ENCODE results near the gene ZSCAN23. TPM values are rescaled to one million over a fixed set of nuclear protein-coding genes. Genes with fewer than 3 reads are reported as not detected.

ZSCAN23 gene
- total and polyA plus RNA-seq, 2 donors (not counting 3 experiments of a cell fraction or from before 2014, with no cell fraction given): 0.28 to 1.6 TPM

DNA sequence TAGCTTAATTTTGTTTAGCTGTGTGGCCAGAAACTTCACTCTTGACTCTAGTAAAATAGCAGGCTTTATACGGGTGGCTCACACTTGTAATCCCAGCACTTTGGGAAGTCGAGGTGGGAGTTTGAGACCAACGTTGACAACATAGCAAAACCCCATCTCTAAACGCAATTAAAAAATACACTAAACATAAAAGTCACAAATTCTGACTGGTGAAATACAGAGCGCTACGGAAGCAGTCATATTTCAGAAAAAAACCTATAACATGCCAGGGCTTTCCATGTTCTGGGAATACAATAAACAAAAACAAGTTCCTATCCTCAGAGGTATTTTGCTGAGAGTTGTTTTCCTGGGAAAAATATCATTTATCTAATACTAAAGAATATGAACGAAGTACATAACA, 24.8 kb upstream of the ZSCAN23 start:
- no peaks in the 10 kb centered on the region for H4K20me1 ChIP-seq (replicated peaks; ENCODE audit: control insufficient read depth, extremely low read depth, insufficient read depth, low read length)
- CTCF ChIA-PET: no interaction called here
- H3K4me3 ChIP-seq (replicated peaks in 1 of 3; ENCODE audit: insufficient read depth in 1 of 3, low read depth in 1 of 3, low read length in 3 of 3): no peak overlapping the region
- no peak overlapping the region for H3K27ac ChIP-seq (ENCODE audit: insufficient read depth, low read depth, low read length)
- H3K79me2 ChIP-seq (ENCODE audit: control insufficient read depth, insufficient read depth, low read length): no peaks in the 10 kb centered on the region
- dilution Hi-C loops (cut with MboI; ENCODE audit: extremely low pct_ligation_motif_present, low sequenced_read_pairs) (no loop called here), intact Hi-C loops (cut with micrococcal nuclease) (no loop called here)
- H3K9ac ChIP-seq (replicated peaks; ENCODE audit: extremely low read depth, insufficient read depth, low read length): no peak overlapping the region
- TF ChIP-seq POLR2AphosphoS5 (IDR thresholded peaks at IDR 0.05; ENCODE audit: insufficient read depth, low read depth, low read length): no peak
- no peak for TF ChIP-seq FOS (IDR thresholded peaks at IDR 0.05; ENCODE audit: borderline replicate concordance, insufficient read depth, low read length)
- TF ChIP-seq, protein P1, sequence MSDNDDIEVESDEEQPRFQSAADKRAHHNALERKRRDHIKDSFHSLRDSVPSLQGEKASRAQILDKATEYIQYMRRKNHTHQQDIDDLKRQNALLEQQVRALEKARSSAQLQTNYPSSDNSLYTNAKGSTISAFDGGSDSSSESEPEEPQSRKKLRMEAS (IDR thresholded peaks at IDR 0.05; ENCODE audit: insufficient read depth, insufficient read length): no peak
- TF ChIP-seq POLR2A (IDR thresholded peaks at IDR 0.05; ENCODE audit: low read depth, low read length): no peak
- no peak for TF ChIP-seq JUN (IDR thresholded peaks at IDR 0.05; ENCODE audit: borderline replicate concordance, insufficient read depth, insufficient read length, low read depth)
- BruUV-seq (replicated peaks): no TSS peak
- no peaks in the 10 kb centered on the region for H3K4me1 ChIP-seq (ENCODE audit: control insufficient read depth, extremely low read depth, insufficient read depth, low read length)
- H3K27me3 ChIP-seq (ENCODE audit: control insufficient read depth in 2 of 2, insufficient read depth in 2 of 2, low read length in 2 of 2): peaks cover 0 to 4% of the 10 kb centered on the region in 2 experiments
- H2AFZ ChIP-seq (ENCODE audit: low read depth, low read length): no peak overlapping the region
- H3K9me3 ChIP-seq (replicated peaks; ENCODE audit: control insufficient read depth, insufficient read depth, low read length): no peaks in the 10 kb centered on the region
- H3K9me1 ChIP-seq (replicated peaks; ENCODE audit: control insufficient read depth, extremely low read depth, insufficient read depth, low read length): no peaks in the 10 kb centered on the region
- DNase-seq (ENCODE audit: low read depth, low spot score) (no peak), FAIRE-seq (no peak)
- POLR2A ChIA-PET: no interaction called here
- H3K36me3 ChIP-seq (ENCODE audit: control insufficient read depth in 2 of 2, extremely low read depth in 1 of 2, insufficient read depth in 2 of 2, low read length in 2 of 2): no peaks in the 10 kb centered on the region
- H3K4me2 ChIP-seq (ENCODE audit: insufficient read depth, low read length): no peak overlapping the region

DNA sequence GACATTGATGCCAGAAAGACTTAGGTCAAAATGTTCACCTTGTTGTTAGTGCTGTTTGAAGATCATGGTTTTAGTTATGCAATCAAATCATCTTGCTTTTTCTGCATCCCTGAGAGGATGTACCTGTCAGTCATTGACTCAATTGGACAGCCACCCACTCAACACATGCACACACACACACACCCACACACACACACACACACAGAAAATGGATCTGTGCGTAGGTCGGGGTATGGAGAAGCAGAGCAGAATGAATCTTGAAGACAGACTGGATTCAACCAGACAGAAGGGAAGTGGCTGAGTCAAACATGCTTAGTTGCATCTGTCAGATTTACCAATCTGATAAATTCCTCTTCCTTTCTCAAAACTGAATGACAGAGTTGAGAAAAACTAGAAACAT, 19.1 kb upstream of the ZSCAN23 start:
- no peak overlapping the region for H3K4me3 ChIP-seq (replicated peaks in 1 of 3; ENCODE audit: insufficient read depth in 1 of 3, low read depth in 1 of 3, low read length in 3 of 3)
- CTCF ChIA-PET: no interaction called here
- no peaks in the 10 kb centered on the region for H3K9me3 ChIP-seq (replicated peaks; ENCODE audit: control insufficient read depth, insufficient read depth, low read length)
- DNase-seq (ENCODE audit: low read depth, low spot score): no peak
- H4K20me1 ChIP-seq (replicated peaks; ENCODE audit: control insufficient read depth, extremely low read depth, insufficient read depth, low read length): no peaks in the 10 kb centered on the region
- H3K27me3 ChIP-seq (ENCODE audit: control insufficient read depth in 2 of 2, insufficient read depth in 2 of 2, low read length in 2 of 2): peaks cover 6 to 12% of the 10 kb centered on the region in 2 experiments
- H3K9ac ChIP-seq (replicated peaks; ENCODE audit: extremely low read depth, insufficient read depth, low read length): no peak overlapping the region
- intact Hi-C loops (cut with micrococcal nuclease) (no loop called here), dilution Hi-C loops (cut with MboI; ENCODE audit: extremely low pct_ligation_motif_present, low sequenced_read_pairs) (no loop called here)
- H3K4me2 ChIP-seq (ENCODE audit: insufficient read depth, low read length): no peak overlapping the region
- no peak overlapping the region for H2AFZ ChIP-seq (ENCODE audit: low read depth, low read length)
- no peaks in the 10 kb centered on the region for H3K79me2 ChIP-seq (ENCODE audit: control insufficient read depth, insufficient read depth, low read length)
- no peak overlapping the region for H3K27ac ChIP-seq (ENCODE audit: insufficient read depth, low read depth, low read length)
- H3K36me3 ChIP-seq (ENCODE audit: control insufficient read depth in 2 of 2, extremely low read depth in 1 of 2, insufficient read depth in 2 of 2, low read length in 2 of 2): no peaks in the 10 kb centered on the region
- no peak for FAIRE-seq
- BruUV-seq (replicated peaks): no TSS peak
- H3K4me1 ChIP-seq (ENCODE audit: control insufficient read depth, extremely low read depth, insufficient read depth, low read length): no peaks in the 10 kb centered on the region
- POLR2A ChIA-PET: no interaction called here
- TF ChIP-seq GATA2 (IDR thresholded peaks at IDR 0.05; ENCODE audit: insufficient read depth, insufficient read length, low read depth, low read length) (no peak), FOS (IDR thresholded peaks at IDR 0.05; ENCODE audit: borderline replicate concordance, insufficient read depth, low read length) (no peak), POLR2A (IDR thresholded peaks at IDR 0.05; ENCODE audit: low read depth, low read length) (no peak)
- no peaks in the 10 kb centered on the region for H3K9me1 ChIP-seq (replicated peaks; ENCODE audit: control insufficient read depth, extremely low read depth, insufficient read depth, low read length)

Measured in endothelial cell of umbilical vein (primary cell).